ENCODE results near the gene SRSF5. TPM values are rescaled to one million over a fixed set of nuclear protein-coding genes. Genes with fewer than 3 reads are reported as not detected.

Gene SRSF5
- total RNA-seq, 1 donor from 2014 or later, result 279 TPM

DNA sequence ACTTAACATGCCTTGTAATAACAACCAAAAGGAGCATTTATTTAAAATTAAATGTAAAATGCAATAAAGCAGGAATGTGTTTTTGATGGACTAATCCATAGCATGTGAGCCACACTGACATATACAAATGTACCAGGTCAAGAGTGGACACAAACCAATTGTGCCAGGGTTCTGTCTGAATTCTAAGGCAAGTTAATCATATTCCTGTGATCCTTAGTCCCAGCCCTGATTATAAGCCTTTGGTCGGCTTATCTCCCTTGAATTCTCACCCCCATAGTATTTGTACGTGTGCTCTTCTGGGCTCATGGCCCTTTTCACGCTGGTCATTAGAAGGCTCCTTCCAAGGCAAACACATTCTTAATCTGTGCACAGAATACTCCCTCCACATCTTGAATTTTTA, 10.6 kb upstream of the SRSF5 start:
- peaks cover 6% of the 10 kb centered on the region for H3K27me3 Mint-ChIP-seq (ENCODE audit: unreplicated experiment)
- no peak for DNase-seq (ENCODE audit: extremely low spot score, unreplicated experiment)
- no peak overlapping the region for H3K27ac Mint-ChIP-seq (ENCODE audit: unreplicated experiment)
- H3K4me3 Mint-ChIP-seq (ENCODE audit: unreplicated experiment), result no peak overlapping the region
- no peaks in the 10 kb centered on the region for H3K4me1 Mint-ChIP-seq (ENCODE audit: unreplicated experiment)
- H3K9me3 Mint-ChIP-seq (ENCODE audit: unreplicated experiment), result no peaks in the 10 kb centered on the region
- TF ChIP-seq, protein P1, sequence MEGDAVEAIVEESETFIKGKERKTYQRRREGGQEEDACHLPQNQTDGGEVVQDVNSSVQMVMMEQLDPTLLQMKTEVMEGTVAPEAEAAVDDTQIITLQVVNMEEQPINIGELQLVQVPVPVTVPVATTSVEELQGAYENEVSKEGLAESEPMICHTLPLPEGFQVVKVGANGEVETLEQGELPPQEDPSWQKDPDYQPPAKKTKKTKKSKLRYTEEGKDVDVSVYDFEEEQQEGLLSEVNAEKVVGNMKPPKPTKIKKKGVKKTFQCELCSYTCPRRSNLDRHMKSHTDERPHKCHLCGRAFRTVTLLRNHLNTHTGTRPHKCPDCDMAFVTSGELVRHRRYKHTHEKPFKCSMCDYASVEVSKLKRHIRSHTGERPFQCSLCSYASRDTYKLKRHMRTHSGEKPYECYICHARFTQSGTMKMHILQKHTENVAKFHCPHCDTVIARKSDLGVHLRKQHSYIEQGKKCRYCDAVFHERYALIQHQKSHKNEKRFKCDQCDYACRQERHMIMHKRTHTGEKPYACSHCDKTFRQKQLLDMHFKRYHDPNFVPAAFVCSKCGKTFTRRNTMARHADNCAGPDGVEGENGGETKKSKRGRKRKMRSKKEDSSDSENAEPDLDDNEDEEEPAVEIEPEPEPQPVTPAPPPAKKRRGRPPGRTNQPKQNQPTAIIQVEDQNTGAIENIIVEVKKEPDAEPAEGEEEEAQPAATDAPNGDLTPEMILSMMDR (IDR thresholded peaks at IDR 0.05), result no peak
- no peaks in the 10 kb centered on the region for H3K36me3 Mint-ChIP-seq (ENCODE audit: unreplicated experiment)

DNA sequence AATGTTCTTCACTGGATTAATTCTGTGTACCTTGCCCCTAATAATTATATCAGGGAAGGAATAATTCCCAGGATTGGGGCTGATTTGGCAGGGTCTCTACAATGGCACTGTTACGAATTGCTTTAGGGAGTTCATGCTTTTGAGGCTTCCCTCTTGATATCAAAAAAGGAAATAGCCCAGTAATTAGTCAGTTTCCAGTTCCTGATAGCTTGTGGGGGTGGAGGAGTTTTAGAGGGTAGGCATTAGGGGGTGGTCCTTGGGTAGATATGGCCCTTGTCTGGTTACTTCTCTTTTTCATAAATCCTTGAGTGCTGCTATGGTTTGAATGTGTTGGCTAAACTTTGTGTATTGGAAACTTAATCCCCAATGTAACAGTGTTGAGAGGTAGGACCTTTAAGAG, 6.1 kb upstream of the SRSF5 start:
- Mint-ChIP-seq H3K4me3 (ENCODE audit: unreplicated experiment) (no peak overlapping the region), H3K27ac (ENCODE audit: unreplicated experiment) (no peak overlapping the region), H3K9me3 (ENCODE audit: unreplicated experiment) (no peaks in the 10 kb centered on the region), H3K27me3 (ENCODE audit: unreplicated experiment) (no peaks in the 10 kb centered on the region), H3K36me3 (ENCODE audit: unreplicated experiment) (no peaks in the 10 kb centered on the region), H3K4me1 (ENCODE audit: unreplicated experiment) (peaks cover 1% of the 10 kb centered on the region)
- TF ChIP-seq, protein P1 (IDR thresholded peaks at IDR 0.05), result no peak
- DNase-seq (ENCODE audit: extremely low spot score, unreplicated experiment), result no peak

DNA sequence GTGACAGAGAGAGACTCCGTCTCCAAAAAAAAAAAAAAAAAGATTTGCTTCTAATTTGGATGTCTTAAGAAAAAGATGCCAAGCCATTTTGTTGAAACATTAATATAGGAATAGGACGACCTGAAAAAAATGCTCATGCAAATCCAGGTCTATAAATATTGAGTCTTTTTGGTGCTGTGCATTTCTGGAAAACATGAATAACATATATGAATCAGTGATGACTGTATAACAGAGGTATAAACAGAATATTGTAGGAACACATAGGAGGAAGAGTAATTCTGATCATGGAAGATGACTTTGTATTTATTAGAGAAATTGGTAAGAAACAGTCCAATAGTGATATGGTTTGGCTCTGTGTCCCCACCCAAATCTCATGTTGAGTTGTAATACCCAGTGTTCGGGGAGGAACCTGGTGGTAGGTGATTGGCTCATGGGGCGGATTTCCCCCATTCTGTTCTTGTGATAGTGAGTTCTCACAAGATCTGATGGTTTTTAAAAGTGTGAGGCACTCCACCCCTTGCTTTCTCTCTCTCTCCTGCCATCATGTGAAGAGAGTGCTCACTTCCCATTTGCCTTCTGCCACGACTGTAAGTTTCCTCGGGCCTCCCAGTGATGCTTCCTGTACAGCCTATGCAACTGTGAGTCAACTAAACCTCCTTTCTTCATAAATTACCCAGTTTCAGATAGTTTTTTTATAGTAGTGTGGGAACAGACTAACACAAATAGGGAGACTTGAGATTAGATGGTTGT, 3.0 kb upstream of the SRSF5 start:
- peak; percentile 42 for DNase-seq (ENCODE audit: extremely low spot score, unreplicated experiment)
- Mint-ChIP-seq H3K36me3 (ENCODE audit: unreplicated experiment) (peaks cover 16% of the 10 kb centered on the region), H3K4me3 (ENCODE audit: unreplicated experiment) (no peak overlapping the region), H3K27me3 (ENCODE audit: unreplicated experiment) (no peaks in the 10 kb centered on the region), H3K4me1 (ENCODE audit: unreplicated experiment) (peaks cover 23% of the 10 kb centered on the region), H3K9me3 (ENCODE audit: unreplicated experiment) (no peaks in the 10 kb centered on the region), H3K27ac (ENCODE audit: unreplicated experiment) (no peak overlapping the region)
- TF ChIP-seq, protein P1 (IDR thresholded peaks at IDR 0.05), result no peak

DNA sequence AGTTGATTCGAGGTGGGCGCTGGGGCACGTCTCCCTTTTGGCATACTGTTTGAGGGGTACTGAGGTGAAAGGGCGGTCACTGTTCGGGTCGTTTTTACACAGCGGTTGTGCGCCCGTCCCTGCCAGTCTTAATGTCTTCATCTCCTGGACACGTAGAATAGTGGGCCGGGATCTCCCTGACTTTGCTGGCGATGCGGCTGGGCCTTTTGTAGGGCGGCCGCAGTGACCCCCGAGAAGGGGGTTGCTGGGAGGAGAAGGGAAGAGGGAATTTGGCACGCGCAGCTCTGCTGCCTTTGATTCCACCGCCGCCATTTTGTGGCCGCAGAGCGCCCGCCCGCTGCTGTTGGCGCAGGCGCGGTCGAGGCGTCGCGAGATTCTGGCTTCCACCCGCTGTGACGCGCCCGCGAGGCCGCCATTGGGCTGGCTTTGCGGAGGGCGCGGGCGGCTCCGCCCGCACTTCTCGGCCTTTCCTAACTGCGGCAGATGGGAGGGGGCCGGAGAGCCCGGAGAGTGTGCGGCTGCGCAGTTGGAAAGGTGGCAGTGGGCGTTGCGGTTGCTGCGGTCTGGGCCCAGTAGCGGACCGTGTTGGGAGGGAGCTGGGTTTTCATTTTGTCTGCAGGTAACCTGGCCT, 542 bp downstream of the SRSF5 start:
- Mint-ChIP-seq H3K36me3 (ENCODE audit: unreplicated experiment) (peaks cover 45% of the 10 kb centered on the region), H3K27me3 (ENCODE audit: unreplicated experiment) (no peaks in the 10 kb centered on the region), H3K27ac (ENCODE audit: unreplicated experiment) (peak overlapping the region; percentile 100), H3K4me3 (ENCODE audit: unreplicated experiment) (peak overlapping the region; percentile 95), H3K9me3 (ENCODE audit: unreplicated experiment) (no peaks in the 10 kb centered on the region), H3K4me1 (ENCODE audit: unreplicated experiment) (peaks cover 38% of the 10 kb centered on the region)
- TF ChIP-seq, protein P1 (IDR thresholded peaks at IDR 0.05), result no peak
- DNase-seq (ENCODE audit: extremely low spot score, unreplicated experiment), result peak; percentile 98

DNA sequence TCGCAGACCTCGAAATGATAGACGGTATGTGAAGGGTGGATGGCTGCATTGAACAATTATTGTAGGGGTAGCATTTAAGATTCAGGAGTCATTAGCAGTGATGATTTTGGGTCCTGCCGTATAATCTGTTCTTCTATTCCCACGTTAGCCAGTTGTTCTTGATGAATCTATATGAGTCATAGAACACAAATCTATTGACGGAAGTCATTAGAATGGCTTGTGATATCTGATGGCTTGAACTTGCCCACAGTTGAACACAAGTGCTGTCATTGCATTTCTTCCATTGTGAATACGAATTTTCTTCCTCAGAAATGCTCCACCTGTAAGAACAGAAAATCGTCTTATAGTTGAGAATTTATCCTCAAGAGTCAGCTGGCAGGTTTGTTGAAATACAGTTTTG, 1.9 kb downstream of the SRSF5 start:
- peak; percentile 15 for DNase-seq (ENCODE audit: extremely low spot score, unreplicated experiment)
- H3K36me3 Mint-ChIP-seq (ENCODE audit: unreplicated experiment), result peaks cover 55% of the 10 kb centered on the region
- peak overlapping the region; percentile 95 for H3K4me3 Mint-ChIP-seq (ENCODE audit: unreplicated experiment)
- TF ChIP-seq, protein P1 (IDR thresholded peaks at IDR 0.05), result no peak
- peaks cover 38% of the 10 kb centered on the region for H3K4me1 Mint-ChIP-seq (ENCODE audit: unreplicated experiment)
- no peaks in the 10 kb centered on the region for H3K27me3 Mint-ChIP-seq (ENCODE audit: unreplicated experiment)
- H3K27ac Mint-ChIP-seq (ENCODE audit: unreplicated experiment), result peak overlapping the region; percentile 3
- H3K9me3 Mint-ChIP-seq (ENCODE audit: unreplicated experiment), result no peaks in the 10 kb centered on the region

Measured in osteocyte (in vitro differentiated cells).